ENCODE data around the gene IGF2BP3. TPM values are rescaled to one million over a fixed set of nuclear protein-coding genes. Genes with fewer than 3 reads are reported as not detected.

The IGF2BP3 gene
- total RNA-seq, 1 experiment from 2014 or later, result 80.2 TPM

DNA sequence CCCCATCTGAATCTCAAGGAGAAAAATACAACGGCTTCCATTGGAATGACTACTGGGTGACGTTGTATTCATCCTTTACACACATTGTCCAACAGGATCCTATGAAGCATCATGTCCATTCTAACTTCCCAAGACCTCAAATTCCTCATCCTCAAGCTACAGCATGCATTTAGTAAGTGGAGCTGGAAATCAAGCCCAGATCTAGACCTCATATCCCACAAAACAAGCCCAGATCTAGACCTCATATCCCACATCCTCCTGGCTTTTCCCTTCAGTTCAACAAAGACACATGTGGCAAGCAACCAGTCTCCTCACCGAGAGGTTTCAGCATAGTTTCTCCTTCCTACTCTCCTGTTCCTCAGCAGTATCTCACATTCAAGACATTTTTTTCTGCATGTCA is 12.2 kb downstream of the IGF2BP3 start:
- CTCF ChIA-PET, result no interaction called here
- DNase-seq (ENCODE audit: low read depth, low spot score) (no peak), ATAC-seq (no peak)
- TF ChIP-seq SIN3A (IDR thresholded peaks at IDR 0.05; ENCODE audit: borderline replicate concordance, insufficient read depth, low read depth, low read length) (no peak), POLR2AphosphoS5 (IDR thresholded peaks at IDR 0.05; ENCODE audit: low read depth, low read length) (no peak), TCF7L2 (IDR thresholded peaks at IDR 0.05; ENCODE audit: low read depth, low read length) (no peak), REST (IDR thresholded peaks at IDR 0.05; ENCODE audit: insufficient read depth in 1 of 2, low read depth in 2 of 2, low read length in 1 of 2) (no peak)
- TF ChIP-seq, protein P1, sequence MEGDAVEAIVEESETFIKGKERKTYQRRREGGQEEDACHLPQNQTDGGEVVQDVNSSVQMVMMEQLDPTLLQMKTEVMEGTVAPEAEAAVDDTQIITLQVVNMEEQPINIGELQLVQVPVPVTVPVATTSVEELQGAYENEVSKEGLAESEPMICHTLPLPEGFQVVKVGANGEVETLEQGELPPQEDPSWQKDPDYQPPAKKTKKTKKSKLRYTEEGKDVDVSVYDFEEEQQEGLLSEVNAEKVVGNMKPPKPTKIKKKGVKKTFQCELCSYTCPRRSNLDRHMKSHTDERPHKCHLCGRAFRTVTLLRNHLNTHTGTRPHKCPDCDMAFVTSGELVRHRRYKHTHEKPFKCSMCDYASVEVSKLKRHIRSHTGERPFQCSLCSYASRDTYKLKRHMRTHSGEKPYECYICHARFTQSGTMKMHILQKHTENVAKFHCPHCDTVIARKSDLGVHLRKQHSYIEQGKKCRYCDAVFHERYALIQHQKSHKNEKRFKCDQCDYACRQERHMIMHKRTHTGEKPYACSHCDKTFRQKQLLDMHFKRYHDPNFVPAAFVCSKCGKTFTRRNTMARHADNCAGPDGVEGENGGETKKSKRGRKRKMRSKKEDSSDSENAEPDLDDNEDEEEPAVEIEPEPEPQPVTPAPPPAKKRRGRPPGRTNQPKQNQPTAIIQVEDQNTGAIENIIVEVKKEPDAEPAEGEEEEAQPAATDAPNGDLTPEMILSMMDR (IDR thresholded peaks at IDR 0.05), result no peak
- intact Hi-C loops (cut with micrococcal nuclease; ENCODE audit: unreplicated experiment) (no loop called here), in situ Hi-C loops (cut with HindIII; ENCODE audit: low pct_unique_long_range_greater_than_20kb, low sequenced_read_pairs) (no loop called here)
- BruUV-seq (replicated peaks), result no TSS peak
- H3K36me3 ChIP-seq (ENCODE audit: control insufficient read depth, insufficient read depth, low read length), result no peaks in the 10 kb centered on the region
- H3K9me3 ChIP-seq (ENCODE audit: control insufficient read depth, insufficient read depth, low read depth, low read length), result no peaks in the 10 kb centered on the region
- POLR2A ChIA-PET, result no interaction called here
- H3K4me1 ChIP-seq (ENCODE audit: control insufficient read depth, insufficient read depth, low read length), result peaks cover 22% of the 10 kb centered on the region
- no peak overlapping the region for H3K4me3 ChIP-seq (ENCODE audit: low read depth in 2 of 2, low read length in 2 of 2)
- H3K27ac ChIP-seq (ENCODE audit: low read length), result no peak overlapping the region
- H3K27me3 ChIP-seq (ENCODE audit: control insufficient read depth, insufficient read depth, low read length), result no peaks in the 10 kb centered on the region

GRCh38 chr7:23456093-23456492 is 14.2 kb downstream of the IGF2BP3 start:
- no peak overlapping the region for H3K27ac ChIP-seq (ENCODE audit: low read length)
- no peak overlapping the region for H3K4me3 ChIP-seq (ENCODE audit: low read depth in 2 of 2, low read length in 2 of 2)
- ChIA-PET CTCF (no interaction called here), POLR2A (interaction anchor here (1.4 kb wide), 1 partner anchor 17 kb away, joined by 3 read pairs; no protein-coding TSS in a partner anchor)
- in situ Hi-C loops (cut with HindIII; ENCODE audit: low pct_unique_long_range_greater_than_20kb, low sequenced_read_pairs), result no loop called here
- no peak for DNase-seq (ENCODE audit: low read depth, low spot score)
- ATAC-seq, result no peak
- peaks cover 18% of the 10 kb centered on the region for H3K4me1 ChIP-seq (ENCODE audit: control insufficient read depth, insufficient read depth, low read length)
- H3K9me3 ChIP-seq (ENCODE audit: control insufficient read depth, insufficient read depth, low read depth, low read length), result no peaks in the 10 kb centered on the region
- intact Hi-C loops (cut with micrococcal nuclease; ENCODE audit: unreplicated experiment), result no loop called here
- TF ChIP-seq REST (IDR thresholded peaks at IDR 0.05; ENCODE audit: insufficient read depth in 1 of 2, low read depth in 2 of 2, low read length in 1 of 2) (no peak), POLR2AphosphoS5 (IDR thresholded peaks at IDR 0.05; ENCODE audit: low read depth, low read length) (no peak), TCF7L2 (IDR thresholded peaks at IDR 0.05; ENCODE audit: low read depth, low read length) (no peak), SIN3A (IDR thresholded peaks at IDR 0.05; ENCODE audit: borderline replicate concordance, insufficient read depth, low read depth, low read length) (no peak)
- TF ChIP-seq, protein P1 (IDR thresholded peaks at IDR 0.05), result no peak
- H3K36me3 ChIP-seq (ENCODE audit: control insufficient read depth, insufficient read depth, low read length), result no peaks in the 10 kb centered on the region
- H3K27me3 ChIP-seq (ENCODE audit: control insufficient read depth, insufficient read depth, low read length), result no peaks in the 10 kb centered on the region
- no TSS peak for BruUV-seq (replicated peaks)

All from Panc1 (cell line).